DMS 273 (cell line): ENCODE measurements around the gene BLZF1.
"Not testable (repeated sequence)": the region's sequence is repeated elsewhere in the genome, so short reads cannot be mapped to it uniquely, and the experiment has no call there.

Source experiments
- DNase-seq: peaks from one replicate; lab custom pipeline; 2025; ENCODE audit not compliant: unreplicated experiment; lab: John Stamatoyannopoulos, UW

BLZF1 gene, protein sequence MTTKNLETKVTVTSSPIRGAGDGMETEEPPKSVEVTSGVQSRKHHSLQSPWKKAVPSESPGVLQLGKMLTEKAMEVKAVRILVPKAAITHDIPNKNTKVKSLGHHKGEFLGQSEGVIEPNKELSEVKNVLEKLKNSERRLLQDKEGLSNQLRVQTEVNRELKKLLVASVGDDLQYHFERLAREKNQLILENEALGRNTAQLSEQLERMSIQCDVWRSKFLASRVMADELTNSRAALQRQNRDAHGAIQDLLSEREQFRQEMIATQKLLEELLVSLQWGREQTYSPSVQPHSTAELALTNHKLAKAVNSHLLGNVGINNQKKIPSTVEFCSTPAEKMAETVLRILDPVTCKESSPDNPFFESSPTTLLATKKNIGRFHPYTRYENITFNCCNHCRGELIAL

DNA sequence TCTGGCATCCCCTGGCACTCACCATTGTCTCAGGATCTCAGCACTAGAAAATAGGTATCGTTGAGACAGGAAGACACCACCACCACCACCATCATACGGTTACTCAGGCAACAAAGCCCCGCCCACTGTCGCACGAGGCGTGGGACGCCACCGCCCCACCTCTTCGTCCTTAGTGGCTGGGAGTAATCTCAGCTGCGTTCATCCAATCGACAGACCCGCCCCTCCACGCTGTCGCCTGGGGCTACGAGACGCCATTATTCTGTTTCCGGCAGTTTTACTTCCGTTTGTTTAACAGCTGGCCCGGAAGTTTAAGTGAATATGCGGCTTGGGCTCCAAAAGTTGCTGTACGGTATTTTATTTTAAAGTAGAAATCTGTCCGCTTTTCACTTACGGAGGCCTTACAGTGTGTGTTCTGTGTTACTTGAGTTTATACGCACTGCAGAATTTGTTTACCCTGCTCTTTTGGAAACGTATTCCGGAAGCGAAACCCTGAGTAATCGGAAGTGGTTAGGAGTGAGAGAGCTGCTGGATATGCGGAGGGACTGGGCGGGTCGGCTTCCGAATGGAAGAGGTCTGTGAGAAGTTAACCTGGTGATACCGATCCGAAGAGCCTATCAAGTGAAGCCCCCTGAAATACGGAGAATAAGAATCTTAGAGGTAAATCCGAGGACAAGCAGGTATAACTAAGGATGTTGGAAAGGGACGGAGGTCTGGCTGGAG lies at the start of gene BLZF1, which contains the start of gene NME7:
BLZF1 (plus strand) TSS at position 510 of the 720 bp plus-strand sequence. CDS start 1,328 bp downstream, outside the sequence.
NME7 (minus strand) TSS at position 112 of the 720 bp plus-strand sequence; CDS start at position 25, 87 bp downstream.
- peak; percentile 99 for DNase-seq

DNA sequence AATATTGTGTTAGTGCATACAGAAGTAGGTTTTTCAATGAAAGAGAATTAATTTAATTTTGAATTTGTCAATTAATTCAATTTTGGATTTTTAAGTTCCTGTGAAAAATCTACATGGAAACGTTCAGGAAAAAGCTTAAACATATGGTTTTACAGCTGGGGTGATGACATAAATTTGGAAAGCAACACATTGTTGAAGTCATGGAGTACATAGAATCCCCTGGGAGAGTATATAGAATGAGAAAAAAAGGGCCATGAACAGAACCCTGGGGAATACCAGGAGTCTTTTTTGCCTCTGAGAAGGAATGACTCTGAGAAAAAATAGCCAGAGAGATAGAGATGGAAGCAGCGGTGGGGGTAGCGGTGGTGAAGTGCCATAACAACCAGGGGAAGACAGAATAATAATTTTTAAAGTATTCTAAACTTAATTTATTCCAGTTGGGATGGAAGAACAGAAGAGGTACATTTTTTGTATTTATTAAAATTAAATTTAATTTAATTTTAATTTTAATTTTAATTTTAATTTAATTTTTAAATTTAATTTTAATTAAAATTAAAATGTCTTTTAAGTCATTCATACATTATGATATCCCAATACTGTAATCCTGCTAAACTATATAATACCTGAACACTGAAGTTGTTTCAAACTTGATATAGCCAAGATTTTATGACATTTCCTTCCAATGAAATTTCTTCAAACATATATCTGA lies 49.3 kb upstream of the BLZF1 start:
- no peak for DNase-seq

DNA sequence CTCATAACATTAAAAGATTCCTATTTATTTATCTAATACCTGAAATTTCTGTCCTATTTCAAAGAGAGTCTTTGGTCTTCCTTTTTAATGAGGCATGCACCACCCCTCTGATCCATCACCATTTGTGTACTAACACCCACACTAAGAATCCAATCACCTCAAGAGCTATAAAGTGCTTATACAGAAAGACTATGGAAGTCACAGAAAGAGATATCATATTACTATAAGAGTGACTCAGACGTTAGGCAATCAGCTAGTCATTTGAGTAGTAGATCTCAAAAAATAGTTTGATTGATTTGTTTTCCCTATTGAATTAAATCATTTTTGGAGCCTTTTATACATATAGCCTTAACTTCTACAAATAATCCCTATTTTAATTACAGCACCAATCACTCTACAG lies 46.5 kb upstream of the BLZF1 start:
- no peak for DNase-seq

DNA sequence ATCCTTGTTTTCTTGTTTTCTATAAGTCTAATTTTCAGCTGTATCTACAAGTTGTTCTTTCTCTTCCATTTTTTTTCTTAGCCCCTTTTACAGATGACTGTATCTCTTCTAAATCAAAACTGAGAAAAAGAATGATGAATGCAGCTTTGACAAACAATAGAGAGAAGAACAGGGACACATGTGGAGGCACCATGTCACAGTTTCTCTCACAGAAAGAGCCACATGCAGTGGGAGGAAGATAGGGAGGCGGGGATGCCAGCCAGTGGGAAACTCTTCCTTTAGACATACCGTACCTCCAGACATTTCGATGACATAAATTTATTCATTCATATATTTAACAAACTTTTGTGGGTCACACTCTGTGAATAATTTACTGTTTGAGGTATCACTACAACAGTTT lies 45.9 kb upstream of the BLZF1 start:
- DNase-seq = no peak

DNA sequence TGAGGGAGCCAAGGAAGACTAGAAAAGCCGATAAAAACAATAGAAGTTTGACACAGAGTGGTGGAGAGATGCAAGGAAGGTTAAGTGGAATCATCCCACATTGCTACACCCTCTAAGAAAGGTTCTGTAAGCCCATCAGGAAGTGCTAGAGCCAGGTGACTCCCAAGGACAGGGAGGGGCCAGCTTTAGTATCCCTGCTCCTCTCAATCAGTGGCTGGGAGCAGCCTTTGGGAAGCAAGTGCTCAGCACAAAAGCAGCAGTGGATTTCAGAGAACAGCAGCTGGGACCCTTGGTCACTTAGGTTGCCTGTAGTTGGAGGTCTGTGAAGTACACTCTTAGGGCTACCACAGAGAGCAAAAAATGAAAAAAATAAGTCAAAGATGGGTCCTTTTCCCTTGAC lies 42.9 kb upstream of the BLZF1 start:
- no peak for DNase-seq

DNA sequence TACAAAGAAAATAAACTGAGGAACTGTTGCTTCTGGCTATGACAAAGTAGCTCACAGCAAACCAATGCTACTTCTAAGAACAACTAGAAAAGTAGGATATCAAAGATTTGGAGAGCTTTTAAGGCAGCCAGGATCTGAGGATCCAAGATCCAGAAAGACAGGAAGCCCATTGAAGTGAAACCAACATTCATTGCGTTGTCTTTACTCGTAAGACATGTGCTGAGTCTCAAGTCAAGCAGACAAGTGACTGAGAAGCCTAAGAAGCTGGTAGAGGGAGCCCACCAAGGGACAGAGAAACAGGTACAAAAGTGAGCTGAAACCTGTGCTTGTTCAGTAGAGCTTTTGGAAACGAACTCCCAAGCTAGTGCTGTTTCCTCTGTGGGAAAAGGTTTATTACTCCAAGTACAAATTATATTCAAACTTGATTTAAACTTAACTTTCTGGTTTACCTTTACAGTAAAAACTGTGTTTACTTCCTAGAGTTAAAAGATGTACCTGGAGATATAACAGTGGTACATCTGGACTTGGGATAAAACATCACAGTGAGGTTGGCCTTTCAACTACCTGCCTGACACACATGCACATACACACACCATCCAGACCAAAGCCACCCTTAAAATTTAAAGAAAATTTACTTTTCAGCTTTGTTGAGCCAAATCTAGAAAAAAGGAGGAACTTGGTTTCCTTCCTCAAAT lies 41.6 kb upstream of the BLZF1 start:
- DNase-seq = no peak

DNA sequence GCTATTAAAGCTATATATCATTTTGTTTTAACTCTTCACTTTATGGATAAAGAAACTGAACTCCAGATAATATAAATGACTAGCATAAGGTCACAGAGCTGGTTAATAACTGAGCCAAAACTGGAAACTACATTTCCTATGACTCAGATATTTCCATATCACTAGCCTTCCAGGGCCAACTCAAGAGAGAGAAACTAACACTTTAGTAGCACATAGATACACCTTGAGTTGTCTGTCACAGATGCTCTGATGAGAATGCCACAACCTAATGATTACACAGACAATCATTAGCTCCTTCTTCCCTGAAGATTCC lies 41.1 kb upstream of the BLZF1 start:
- DNase-seq = no peak

DNA sequence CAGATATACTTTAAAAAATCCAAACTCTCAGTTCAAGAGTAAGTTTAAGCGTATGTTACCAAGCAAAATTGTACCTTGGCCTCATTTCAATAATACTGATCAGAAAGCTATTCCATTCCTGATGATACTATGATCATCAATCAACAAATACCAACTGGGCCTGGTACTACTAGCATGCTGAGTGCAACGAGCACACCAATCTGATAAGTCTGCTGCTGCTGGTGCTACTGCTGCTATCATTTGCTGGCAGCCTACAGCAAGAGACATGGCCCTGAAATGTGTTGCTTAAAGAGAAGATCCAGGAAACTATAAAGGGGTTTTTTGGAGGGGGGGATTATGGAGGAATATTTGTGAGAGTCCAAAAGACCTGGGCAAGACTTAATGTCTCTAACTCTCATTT lies 40.1 kb upstream of the BLZF1 start:
- no peak for DNase-seq

DNA sequence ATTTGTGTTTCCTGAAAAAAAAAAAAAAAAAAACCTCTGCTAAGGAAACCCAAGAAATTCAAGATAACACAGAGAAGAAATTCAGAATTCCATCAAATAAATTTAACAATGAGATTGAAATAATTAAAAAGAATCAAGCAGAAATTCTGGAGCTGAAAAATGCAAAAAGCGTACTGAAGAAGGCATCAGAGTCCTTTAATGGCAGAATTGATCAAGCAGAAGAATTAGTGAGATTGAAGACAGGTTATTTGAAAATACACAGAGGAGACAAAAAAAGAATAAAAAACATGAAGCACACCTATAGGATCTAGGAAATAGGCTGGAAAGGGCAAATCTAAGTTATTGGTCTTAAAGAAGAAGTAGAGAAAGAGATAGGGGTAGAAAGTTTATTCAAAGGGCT lies 38.6 kb upstream of the BLZF1 start:
- no peak for DNase-seq

DNA sequence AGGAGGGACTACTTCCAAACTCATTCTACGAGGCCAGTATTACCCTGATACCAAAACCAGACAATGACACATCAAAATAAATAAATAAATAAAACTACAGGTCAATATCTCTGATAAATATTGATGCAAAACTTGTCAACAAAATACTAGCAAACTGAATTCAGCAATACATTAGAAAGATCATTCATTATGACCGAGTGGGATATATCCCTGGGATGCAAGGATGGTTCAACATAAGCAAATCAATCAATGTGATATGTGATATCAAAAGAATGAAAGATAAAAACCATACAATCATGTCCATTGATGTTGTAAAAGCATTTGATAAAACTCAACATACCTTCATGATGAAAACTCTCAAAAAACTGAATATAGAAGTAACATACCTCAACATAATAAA lies 37.1 kb upstream of the BLZF1 start:
- DNase-seq = no peak

DNA sequence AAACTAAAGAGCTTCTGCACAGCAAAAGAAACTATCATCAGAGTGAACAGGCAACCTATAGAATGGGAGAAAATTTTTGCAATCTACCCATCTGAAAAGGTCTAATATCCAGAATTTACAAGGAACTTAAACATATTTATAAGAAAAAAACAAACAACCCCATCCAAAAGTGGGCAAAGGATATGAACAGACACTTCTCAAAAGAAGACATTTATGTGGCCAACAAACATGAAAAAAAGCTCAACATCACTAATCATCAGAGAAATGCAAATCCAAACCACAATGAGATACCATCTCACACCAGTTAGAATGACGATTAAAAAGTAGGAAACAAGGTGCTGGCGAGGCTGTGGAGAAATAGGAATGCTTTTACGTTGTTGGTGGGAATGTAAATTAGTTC lies 33.3 kb upstream of the BLZF1 start:
- DNase-seq = not testable (repeated sequence)

DNA sequence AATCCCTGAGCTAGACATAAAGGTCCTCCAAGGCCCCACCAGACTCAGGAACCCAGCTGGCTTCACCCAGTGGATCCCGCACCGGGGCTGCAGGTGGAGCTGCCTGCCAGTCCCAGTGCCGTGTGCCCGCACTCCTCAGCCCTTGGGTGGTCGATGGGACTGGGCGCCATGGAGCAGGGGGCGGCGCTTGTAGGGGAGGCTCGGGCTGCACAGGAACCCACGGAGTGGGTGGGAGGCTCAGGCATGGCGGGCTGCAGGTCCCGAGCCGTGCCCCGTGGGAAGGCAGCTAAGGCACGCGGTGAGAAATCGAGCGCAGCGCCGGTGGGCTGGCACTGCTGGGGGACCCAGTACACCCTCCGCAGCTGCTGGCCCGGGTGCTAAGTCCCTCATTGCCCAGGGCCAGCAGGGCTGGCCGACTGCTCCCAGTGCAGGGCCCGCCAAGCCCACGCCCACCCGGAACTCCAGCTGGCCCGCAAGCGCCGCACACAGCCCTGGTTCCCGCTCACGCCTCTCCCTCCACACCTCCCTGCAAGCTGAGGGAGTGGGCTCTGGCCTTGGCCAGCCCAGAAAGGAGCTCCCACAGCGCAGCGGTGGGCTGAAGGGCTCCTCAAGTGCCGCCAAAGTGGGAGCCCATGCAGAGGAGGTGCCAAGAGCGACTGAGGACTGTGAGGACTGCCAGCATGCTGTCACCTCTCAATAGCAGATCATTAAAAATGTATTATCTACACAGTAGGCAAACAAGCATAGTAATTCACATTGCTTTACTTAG lies 30.9 kb upstream of the BLZF1 start:
- DNase-seq = not testable (repeated sequence)

DNA sequence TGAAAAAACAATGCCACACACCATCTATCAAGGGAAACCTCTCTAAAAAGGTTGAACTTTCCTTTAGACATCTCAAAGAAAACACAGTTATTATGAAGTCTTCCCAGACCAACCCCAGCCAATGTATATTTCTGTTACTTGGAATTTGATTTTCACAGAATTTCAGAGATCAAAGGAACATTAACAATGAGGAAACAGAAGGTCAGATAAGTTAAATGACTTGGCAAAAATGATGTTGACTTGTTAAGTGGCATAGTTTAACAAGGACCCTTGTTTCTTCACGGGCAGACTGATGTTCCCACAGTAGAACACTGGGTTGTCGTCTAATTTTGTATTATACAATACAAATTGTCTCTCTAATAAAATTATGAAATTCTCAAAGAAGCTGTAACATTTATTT lies 29.4 kb upstream of the BLZF1 start:
- no peak for DNase-seq

DNA sequence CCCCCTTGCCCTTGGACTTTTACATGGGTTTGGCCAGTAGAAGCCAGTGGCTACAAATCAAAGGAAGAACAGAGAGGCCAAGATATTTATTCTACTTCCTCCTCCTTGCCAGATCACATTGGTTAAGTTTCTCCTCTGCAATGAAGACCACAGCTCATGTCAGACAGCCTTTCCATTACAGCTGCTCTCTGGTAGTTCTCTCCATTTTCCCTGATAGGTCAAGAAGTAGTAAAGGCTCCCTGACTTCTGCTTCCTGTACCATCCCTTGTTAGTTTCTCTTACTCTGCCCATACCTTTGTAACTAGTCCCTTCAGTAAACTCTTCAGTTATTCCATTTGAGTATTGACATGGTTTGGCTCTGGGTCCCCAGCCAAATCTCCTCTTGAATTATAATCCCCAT lies 28.2 kb upstream of the BLZF1 start:
- DNase-seq = no peak

DNA sequence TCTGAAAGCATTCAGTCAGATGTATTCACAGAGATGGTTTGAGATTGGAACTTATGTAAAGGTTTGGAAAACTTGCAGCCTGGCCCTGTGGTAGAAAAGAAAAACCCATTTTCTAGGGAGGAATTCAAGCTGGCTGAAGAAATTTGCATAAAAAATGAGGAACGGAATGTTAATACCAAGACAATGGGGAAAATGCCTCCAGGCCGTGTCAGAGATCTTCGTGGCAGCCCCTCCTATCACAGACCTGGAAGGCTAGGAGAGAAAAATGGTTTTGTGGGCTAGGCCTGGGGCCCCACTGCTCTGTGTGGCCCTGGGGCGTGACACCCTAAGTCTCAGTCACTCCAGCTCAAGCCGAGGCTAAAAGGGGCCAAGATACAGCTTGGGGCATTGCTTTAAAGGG lies 27.1 kb upstream of the BLZF1 start:
- DNase-seq = no peak

DNA sequence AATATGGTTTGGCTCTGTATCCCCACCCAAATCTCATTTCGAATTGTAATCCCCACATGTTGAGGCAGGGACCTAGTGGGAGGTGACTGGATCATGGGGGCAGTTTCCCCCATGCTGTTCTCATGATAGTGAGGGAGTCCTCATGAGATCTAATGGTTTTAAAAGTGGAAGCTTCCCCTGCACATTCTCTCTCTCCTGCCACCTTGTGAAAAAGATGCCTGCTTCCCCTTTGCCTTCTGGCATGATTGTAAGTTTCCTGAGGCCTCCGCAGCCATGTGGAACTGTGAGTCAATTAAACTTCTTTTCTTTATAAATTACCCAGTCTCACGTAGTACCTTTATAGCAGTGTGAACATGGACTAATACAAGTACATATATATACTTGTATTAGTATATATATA lies 25.9 kb upstream of the BLZF1 start:
- DNase-seq = not testable (repeated sequence)

DNA sequence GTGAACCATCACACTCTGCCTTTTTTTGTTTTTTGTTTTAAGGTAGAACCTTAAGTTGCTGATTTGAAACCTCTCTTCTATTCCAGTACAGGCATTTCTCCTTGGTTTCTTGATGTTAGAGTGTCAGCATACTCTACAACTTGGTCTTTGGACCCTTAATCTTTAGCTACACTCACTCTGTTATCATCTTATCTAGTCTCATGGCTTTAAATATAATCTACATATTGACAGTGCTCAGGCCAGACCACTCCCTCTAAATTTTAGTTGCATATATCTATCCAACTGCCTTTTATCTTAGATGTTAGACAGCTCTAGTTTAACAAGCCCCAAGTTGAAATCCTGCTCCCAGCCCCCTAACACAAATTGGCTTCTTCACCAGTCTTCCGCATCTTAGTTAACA lies 22.5 kb upstream of the BLZF1 start:
- no peak for DNase-seq

DNA sequence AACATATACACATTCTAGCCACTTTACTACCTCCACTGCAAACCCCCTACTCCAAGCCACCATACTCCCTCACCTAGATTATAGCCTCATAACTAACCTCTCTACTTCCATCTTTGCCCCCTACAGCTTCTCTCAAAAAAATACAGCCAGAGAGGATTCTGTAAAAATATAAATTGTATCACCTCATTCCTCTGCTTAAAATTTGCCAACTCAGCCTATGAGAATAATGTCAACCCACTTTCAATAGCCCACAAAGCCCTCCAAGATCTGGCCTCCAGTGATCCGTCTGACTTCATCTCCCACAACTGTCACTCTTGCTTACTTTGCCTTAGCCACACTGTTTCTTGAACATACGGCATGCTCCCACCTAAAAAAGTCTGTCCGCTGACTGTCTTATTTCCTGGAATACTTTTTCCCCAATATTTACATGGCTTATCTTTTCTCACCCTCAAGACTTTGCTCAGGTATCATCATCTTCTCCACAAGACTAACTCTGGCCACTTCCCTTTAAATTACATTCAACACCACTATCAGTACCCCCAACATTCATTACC lies 21.9 kb upstream of the BLZF1 start:
- DNase-seq = no peak

DNA sequence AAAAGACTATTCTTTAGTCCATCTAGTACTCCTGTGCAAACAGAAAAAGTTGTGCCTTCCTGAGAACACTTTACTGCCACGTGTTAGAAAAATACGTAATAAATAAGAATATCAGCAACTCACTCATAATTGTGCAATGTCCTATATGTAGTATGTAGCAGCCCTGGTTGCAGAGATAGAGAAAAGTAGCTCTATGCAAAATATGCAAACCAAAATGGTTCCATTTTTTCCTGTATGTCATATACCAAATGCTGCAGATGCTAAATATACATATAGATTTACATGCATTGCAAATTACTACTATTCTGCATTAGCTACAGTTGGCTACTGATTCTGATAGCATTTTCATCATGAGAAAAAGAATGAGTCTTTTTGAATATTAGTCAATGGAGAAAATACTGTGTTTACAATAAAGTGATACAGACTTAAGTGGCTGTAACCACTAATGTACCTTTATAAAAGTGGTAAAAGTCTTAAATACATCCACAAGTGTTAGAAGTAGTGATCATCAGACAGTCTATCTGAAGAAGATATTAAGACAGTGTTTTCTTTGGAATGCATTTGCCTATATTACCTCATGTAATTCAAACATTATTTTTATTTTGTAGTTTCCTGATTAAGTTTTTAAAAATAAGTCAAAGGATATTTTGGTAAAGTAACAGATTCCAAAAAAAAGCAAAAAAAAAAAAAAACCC lies 20.2 kb upstream of the BLZF1 start:
- no peak for DNase-seq
